Measurements from ENCODE around the gene WWTR1.

DNA sequence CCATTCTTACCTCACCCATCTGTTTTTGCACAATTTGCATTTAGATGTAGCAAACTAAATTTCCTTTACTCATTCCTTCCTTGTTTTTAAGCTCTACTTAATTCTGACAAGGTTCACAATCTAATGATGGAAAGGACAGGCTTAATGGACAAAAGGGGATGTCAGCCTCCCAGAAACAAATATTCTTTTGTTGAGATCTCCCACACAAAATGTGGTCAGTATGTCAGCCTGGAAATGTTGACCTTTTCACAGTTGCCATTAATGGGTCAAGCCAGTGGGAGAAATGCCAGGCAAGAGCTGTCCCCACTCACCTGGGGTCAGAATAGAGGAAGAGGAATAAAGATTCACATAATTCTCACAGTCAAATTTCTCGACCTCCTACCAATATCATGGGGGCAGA lies 27.0 kb downstream of the WWTR1 start:
- TF ChIP-seq, protein P1, sequence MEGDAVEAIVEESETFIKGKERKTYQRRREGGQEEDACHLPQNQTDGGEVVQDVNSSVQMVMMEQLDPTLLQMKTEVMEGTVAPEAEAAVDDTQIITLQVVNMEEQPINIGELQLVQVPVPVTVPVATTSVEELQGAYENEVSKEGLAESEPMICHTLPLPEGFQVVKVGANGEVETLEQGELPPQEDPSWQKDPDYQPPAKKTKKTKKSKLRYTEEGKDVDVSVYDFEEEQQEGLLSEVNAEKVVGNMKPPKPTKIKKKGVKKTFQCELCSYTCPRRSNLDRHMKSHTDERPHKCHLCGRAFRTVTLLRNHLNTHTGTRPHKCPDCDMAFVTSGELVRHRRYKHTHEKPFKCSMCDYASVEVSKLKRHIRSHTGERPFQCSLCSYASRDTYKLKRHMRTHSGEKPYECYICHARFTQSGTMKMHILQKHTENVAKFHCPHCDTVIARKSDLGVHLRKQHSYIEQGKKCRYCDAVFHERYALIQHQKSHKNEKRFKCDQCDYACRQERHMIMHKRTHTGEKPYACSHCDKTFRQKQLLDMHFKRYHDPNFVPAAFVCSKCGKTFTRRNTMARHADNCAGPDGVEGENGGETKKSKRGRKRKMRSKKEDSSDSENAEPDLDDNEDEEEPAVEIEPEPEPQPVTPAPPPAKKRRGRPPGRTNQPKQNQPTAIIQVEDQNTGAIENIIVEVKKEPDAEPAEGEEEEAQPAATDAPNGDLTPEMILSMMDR (IDR thresholded peaks at IDR 0.05; ENCODE audit: control extremely low read depth in 1 of 3, insufficient read depth in 1 of 3, low read depth in 1 of 3, low read length in 3 of 3), result no peak
- TF ChIP-seq YY1 (IDR thresholded peaks at IDR 0.05; ENCODE audit: low read depth, low read length) (no peak), MAFK (IDR thresholded peaks at IDR 0.05; ENCODE audit: low read depth, low read length) (no peak), SP2 (IDR thresholded peaks at IDR 0.05; ENCODE audit: low read length) (no peak), CHD1 (IDR thresholded peaks at IDR 0.05; ENCODE audit: low read depth, low read length) (no peak), EZH2 (IDR thresholded peaks at IDR 0.05; ENCODE audit: low read depth, low read length, severe bottlenecking) (no peak), JUN (IDR thresholded peaks at IDR 0.05; ENCODE audit: low read depth, low read length) (no peak), POLR2A (IDR thresholded peaks at IDR 0.05; ENCODE audit: control extremely low read depth in 1 of 2, low read depth in 2 of 2, low read length in 2 of 2) (no peak), RFX5 (IDR thresholded peaks at IDR 0.05; ENCODE audit: borderline replicate concordance, low read depth, low read length) (no peak)
